GM12878 (cell line): Measurements from ENCODE around the gene SEC11A. TPM values are rescaled to one million over a fixed set of nuclear protein-coding genes. Genes with fewer than 3 reads are reported as not detected.

Experiments
- CBX3 ChIP-seq: fragments of 200-600 bp; sonication (generic); IDR thresholded peaks from 2 replicates; pipeline ENCODE4 v1.6.1; 2016; ENCODE audit warnings: low read depth, borderline replicate concordance
- CHD2 ChIP-seq: IDR thresholded peaks from 2 replicates; pipeline ENCODE4 v1.6.1; 2011; ENCODE audit warnings: low read depth, low read length, improper control_type of control experiment, borderline replicate concordance
- E2F8 ChIP-seq: fragments of 450-650 bp; IDR thresholded peaks from 2 replicates; pipeline ENCODE4 v1.6.1; 2018; ENCODE audit warnings: mild to moderate bottlenecking, low read depth, moderate library complexity; ENCODE audit not compliant: partially characterized antibody
- IRF5 ChIP-seq: fragments of 450-650 bp; IDR thresholded peaks from 2 replicates; pipeline ENCODE4 v1.6.1; 2017; ENCODE audit warnings: borderline replicate concordance
- KAT2A ChIP-seq: conservative IDR thresholded peaks from 2 replicates; pipeline ENCODE4 v1.6.1; 2011; ENCODE audit warnings: low read depth, low read length; ENCODE audit not compliant: control insufficient read depth
- MTA2 ChIP-seq: fragments of 450-650 bp; IDR thresholded peaks from 2 replicates; pipeline ENCODE4 v1.6.1; 2016; ENCODE audit warnings: low read depth, mild to moderate bottlenecking, moderate library complexity
- MYC ChIP-seq: IDR thresholded peaks from 2 replicates; pipeline ENCODE4 v1.6.1; 2011; ENCODE audit warnings: mild to moderate bottlenecking, low read length, moderate library complexity, inconsistent platforms; ENCODE audit not compliant: insufficient read depth, insufficient replicate concordance, insufficient read length, severe bottlenecking
- PAX5 ChIP-seq: IDR thresholded peaks from 2 replicates; pipeline ENCODE4 v1.6.1; 2011; ENCODE audit warnings: low read depth, low read length, borderline replicate concordance
- POU2F2 ChIP-seq: IDR thresholded peaks from 3 replicates; pipeline ENCODE4 v1.6.1; 2011; ENCODE audit warnings: low read depth, mild to moderate bottlenecking, low read length, borderline replicate concordance
- SIN3A ChIP-seq: IDR thresholded peaks from 2 replicates; pipeline ENCODE4 v1.6.1; 2012; ENCODE audit warnings: low read depth, low read length, improper control_type of control experiment
- polyA plus RNA-seq, 11 experiments: library from polyadenylated mRNA; depleted of rRNA in 4 of 11; unstranded in 6 of 11; stranded (reverse) in 5 of 11; fragments of >200 nt; fragmentation: Nextera tagmentation in 4 of 11; fragmentation: Illumina TruSeq in 1 of 11; extraction: Ambion mirVana in 4 of 11; extraction: Trizol in 1 of 11; gene quantifications; 1 replicate in 1 of 11; 2 replicates in 10 of 11; pipeline versions ENCODE4 v1.2.1 to v1.2.3, GENCODE V29; 2011 to 2016; ENCODE audit warnings: inconsistent platforms in 2 of 11, missing spikeins in 2 of 11, low read depth in 1 of 11
- total RNA-seq, 4 experiments: library from RNA; depleted of rRNA in 3 of 4; stranded (reverse); fragments of >200 nt in 3 of 4; fragmentation: Illumina TruSeq in 1 of 4; extraction: Trizol in 1 of 4; gene quantifications; 2 replicates each; pipeline versions ENCODE4 v1.2.1 to v1.2.3, GENCODE V29; 2013 to 2021
- TF ChIP-seq, protein P1 (sequence below): fragments of 450-650 bp; formaldehyde crosslinking; IDR thresholded peaks from 2 replicates; pipeline ENCODE4 v1.4.0; 2022; ENCODE audit warnings: mild to moderate bottlenecking, moderate library complexity
- TF ChIP-seq, protein P2 (sequence below): IDR thresholded peaks from 2 replicates; pipeline ENCODE4 v1.6.1; 2011; ENCODE audit warnings: borderline replicate concordance, low read depth, mild to moderate bottlenecking, moderate library complexity, low read length; ENCODE audit not compliant: insufficient read depth, poor library complexity, severe bottlenecking
- TF ChIP-seq, protein P3 (sequence below): fragments of 450-650 bp; formaldehyde crosslinking; IDR thresholded peaks from 2 replicates; pipeline ENCODE4 v1.5.0; 2022; ENCODE audit warnings: mild to moderate bottlenecking, missing genetic modification characterization
- TF ChIP-seq, protein P4 (sequence below): IDR thresholded peaks from 2 replicates; pipeline ENCODE4 v1.6.1; 2012; ENCODE audit warnings: low read depth, low read length, improper control_type of control experiment

Gene SEC11A
- total and polyA plus RNA-seq, 10 of the 15 experiments (the other 5 are each of a cell fraction or from before 2014, with no cell fraction given) = 99.2 to 159 (median 143) TPM

- TF ChIP-seq, protein P1, sequence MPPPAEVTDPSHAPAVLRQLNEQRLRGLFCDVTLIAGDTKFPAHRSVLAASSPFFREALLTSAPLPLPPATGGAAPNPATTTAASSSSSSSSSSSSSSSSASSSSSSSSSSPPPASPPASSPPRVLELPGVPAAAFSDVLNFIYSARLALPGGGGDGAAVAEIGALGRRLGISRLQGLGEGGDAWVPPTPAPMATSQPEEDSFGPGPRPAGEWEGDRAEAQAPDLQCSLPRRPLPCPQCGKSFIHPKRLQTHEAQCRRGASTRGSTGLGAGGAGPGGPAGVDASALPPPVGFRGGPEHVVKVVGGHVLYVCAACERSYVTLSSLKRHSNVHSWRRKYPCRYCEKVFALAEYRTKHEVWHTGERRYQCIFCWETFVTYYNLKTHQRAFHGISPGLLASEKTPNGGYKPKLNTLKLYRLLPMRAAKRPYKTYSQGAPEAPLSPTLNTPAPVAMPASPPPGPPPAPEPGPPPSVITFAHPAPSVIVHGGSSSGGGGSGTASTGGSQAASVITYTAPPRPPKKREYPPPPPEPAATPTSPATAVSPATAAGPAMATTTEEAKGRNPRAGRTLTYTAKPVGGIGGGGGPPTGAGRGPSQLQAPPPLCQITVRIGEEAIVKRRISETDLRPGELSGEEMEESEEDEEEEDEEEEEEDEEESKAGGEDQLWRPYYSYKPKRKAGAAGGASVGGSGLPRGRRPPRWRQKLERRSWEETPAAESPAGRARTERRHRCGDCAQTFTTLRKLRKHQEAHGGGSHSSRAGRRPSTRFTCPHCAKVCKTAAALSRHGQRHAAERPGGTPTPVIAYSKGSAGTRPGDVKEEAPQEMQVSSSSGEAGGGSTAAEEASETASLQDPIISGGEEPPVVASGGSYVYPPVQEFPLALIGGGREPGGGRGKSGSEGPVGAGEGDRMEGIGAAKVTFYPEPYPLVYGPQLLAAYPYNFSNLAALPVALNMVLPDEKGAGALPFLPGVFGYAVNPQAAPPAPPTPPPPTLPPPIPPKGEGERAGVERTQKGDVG = no peak
- TF ChIP-seq PAX5 (peak; percentile 87), E2F8 (peak; percentile 73), POU2F2 (0 out of 3 replicates have a peak, but pooled peaks have one; percentile 42), SIN3A (peak; percentile 62; the same call in 1 of the 2 replicates), KAT2A (no peak), CHD2 (peak; percentile 82), IRF5 (0 out of 2 replicates have a peak, but pooled peaks have one; percentile 7), MTA2 (peak; percentile 68), CBX3 (no peak), MYC (peak; percentile 34)
- TF ChIP-seq, protein P2, sequence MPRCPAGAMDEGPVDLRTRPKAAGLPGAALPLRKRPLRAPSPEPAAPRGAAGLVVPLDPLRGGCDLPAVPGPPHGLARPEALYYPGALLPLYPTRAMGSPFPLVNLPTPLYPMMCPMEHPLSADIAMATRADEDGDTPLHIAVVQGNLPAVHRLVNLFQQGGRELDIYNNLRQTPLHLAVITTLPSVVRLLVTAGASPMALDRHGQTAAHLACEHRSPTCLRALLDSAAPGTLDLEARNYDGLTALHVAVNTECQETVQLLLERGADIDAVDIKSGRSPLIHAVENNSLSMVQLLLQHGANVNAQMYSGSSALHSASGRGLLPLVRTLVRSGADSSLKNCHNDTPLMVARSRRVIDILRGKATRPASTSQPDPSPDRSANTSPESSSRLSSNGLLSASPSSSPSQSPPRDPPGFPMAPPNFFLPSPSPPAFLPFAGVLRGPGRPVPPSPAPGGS = peak; percentile 13
- TF ChIP-seq, protein P3, sequence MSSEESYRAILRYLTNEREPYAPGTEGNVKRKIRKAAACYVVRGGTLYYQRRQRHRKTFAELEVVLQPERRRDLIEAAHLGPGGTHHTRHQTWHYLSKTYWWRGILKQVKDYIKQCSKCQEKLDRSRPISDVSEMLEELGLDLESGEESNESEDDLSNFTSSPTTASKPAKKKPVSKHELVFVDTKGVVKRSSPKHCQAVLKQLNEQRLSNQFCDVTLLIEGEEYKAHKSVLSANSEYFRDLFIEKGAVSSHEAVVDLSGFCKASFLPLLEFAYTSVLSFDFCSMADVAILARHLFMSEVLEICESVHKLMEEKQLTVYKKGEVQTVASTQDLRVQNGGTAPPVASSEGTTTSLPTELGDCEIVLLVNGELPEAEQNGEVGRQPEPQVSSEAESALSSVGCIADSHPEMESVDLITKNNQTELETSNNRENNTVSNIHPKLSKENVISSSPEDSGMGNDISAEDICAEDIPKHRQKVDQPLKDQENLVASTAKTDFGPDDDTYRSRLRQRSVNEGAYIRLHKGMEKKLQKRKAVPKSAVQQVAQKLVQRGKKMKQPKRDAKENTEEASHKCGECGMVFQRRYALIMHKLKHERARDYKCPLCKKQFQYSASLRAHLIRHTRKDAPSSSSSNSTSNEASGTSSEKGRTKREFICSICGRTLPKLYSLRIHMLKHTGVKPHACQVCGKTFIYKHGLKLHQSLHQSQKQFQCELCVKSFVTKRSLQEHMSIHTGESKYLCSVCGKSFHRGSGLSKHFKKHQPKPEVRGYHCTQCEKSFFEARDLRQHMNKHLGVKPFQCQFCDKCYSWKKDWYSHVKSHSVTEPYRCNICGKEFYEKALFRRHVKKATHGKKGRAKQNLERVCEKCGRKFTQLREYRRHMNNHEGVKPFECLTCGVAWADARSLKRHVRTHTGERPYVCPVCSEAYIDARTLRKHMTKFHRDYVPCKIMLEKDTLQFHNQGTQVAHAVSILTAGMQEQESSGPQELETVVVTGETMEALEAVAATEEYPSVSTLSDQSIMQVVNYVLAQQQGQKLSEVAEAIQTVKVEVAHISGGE (CRISPR knock-in tag) = peak; percentile 89
- TF ChIP-seq, protein P4, sequence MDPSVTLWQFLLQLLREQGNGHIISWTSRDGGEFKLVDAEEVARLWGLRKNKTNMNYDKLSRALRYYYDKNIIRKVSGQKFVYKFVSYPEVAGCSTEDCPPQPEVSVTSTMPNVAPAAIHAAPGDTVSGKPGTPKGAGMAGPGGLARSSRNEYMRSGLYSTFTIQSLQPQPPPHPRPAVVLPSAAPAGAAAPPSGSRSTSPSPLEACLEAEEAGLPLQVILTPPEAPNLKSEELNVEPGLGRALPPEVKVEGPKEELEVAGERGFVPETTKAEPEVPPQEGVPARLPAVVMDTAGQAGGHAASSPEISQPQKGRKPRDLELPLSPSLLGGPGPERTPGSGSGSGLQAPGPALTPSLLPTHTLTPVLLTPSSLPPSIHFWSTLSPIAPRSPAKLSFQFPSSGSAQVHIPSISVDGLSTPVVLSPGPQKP = peak; percentile 79
Observed at GRCh38 chr15:84716036-84716732, at the start of gene SEC11A (continued).
